ES-I3 (cell line): Measurements from ENCODE around the gene FASN.
A peak's percentile ranks its signal among the peaks of the same experiment; 100 is the strongest.
"Not testable (repeated sequence)": the region's sequence is repeated elsewhere in the genome, so short reads cannot be mapped to it uniquely, and the experiment has no call there.

ENCODE experiments used
- H3K36me3 ChIP-seq: 2 replicates; pipeline ENCODE4 v1.6.1; 2013; ENCODE audit warnings: mild to moderate bottlenecking, low read length, control low read depth, moderate library complexity; ENCODE audit not compliant: insufficient read depth
- H3K4me1 ChIP-seq: 2 replicates; pipeline ENCODE4 v1.6.1; 2013; ENCODE audit warnings: mild to moderate bottlenecking, control low read depth, low read length; ENCODE audit not compliant: insufficient read depth
- H3K9ac ChIP-seq: 2 replicates; pipeline ENCODE4 v1.6.1; 2013; ENCODE audit warnings: low read depth, mild to moderate bottlenecking, low read length, moderate library complexity
- H3K9me3 ChIP-seq: 2 replicates; pipeline ENCODE4 v1.6.1; 2013; ENCODE audit warnings: mild to moderate bottlenecking, low read length, moderate library complexity; ENCODE audit not compliant: control insufficient read depth, insufficient read depth

Gene FASN

DNA sequence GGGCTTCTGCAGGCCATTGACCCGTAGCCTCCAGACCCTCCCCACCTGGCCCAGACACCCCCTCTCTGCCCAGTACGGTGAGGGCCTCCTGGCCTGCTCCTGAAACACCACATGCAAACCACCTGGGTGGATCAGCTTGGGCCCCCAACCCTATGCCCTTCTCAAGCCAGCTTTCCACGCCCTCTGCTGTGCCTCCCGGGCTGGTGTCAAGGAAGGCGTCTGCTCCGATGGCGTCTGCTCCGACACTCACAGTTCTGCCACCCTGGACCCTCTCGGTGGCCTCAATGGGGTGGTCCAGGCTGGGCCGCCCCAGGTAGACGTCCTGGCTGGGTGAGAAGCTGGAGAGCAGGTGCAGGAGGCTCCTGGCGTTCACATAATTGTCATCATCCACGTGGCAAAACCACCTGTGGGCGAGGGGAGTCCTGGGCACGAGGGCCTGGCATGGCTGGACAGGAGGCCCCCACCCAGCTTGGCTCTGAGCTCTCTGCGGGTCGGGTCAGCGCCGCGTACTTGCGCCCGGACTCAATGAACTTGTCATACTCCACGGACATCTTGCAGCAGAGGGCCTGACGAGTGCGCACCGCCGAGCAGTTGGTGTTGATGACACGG, 47.8 kb downstream of the FASN start:
- Histone ChIP-seq H3K9me3 (no peaks in the 10 kb centered on the region), H3K36me3 (peaks cover 5% of the 10 kb centered on the region), H3K4me1 (no peaks in the 10 kb centered on the region; the same call in 1 of the 2 replicates), H3K9ac (peak overlapping the region; percentile 64; the same call in 1 of the 2 replicates)

GRCh38 chr17:82049521-82049971, 48.5 kb downstream of the FASN start:
- Histone ChIP-seq H3K36me3 (peaks cover 2% of the 10 kb centered on the region; the same call in 1 of the 2 replicates), H3K4me1 (no peaks in the 10 kb centered on the region; the same call in 1 of the 2 replicates), H3K9ac (no peak overlapping the region), H3K9me3 (no peaks in the 10 kb centered on the region)

GRCh38 chr17:82049106-82049505, 48.9 kb downstream of the FASN start:
- Histone ChIP-seq H3K9ac (no peak overlapping the region), H3K36me3 (peaks cover 2% of the 10 kb centered on the region; the same call in 1 of the 2 replicates), H3K4me1 (no peaks in the 10 kb centered on the region; the same call in 1 of the 2 replicates), H3K9me3 (no peaks in the 10 kb centered on the region)

DNA sequence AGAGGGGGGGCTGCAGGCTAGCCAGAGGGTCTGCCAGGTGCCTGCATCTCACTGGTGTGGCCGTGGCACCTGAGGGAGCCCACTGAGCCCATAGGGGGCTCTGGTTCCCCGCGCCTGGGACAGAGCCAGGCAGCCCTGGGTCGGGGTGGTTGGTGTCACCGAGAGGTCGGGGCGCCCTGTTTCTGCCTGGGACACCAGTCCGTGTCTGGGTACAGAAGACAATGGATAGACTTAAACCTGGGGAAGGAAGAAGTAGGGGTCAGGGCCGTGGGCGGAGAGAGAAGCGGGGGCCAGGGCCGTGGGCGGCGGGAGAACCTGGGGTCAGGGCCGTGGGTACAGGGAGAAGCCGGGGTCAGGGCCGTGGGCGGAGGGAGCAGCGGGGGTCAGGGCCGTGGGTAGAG, 49.5 kb downstream of the FASN start:
- no peak overlapping the region for H3K9ac ChIP-seq
- peaks cover 5% of the 10 kb centered on the region; the same call in 1 of the 2 replicates for H3K4me1 ChIP-seq
- H3K9me3 ChIP-seq: no peaks in the 10 kb centered on the region
- H3K36me3 ChIP-seq: peaks cover 2% of the 10 kb centered on the region; the same call in 1 of the 2 replicates

DNA sequence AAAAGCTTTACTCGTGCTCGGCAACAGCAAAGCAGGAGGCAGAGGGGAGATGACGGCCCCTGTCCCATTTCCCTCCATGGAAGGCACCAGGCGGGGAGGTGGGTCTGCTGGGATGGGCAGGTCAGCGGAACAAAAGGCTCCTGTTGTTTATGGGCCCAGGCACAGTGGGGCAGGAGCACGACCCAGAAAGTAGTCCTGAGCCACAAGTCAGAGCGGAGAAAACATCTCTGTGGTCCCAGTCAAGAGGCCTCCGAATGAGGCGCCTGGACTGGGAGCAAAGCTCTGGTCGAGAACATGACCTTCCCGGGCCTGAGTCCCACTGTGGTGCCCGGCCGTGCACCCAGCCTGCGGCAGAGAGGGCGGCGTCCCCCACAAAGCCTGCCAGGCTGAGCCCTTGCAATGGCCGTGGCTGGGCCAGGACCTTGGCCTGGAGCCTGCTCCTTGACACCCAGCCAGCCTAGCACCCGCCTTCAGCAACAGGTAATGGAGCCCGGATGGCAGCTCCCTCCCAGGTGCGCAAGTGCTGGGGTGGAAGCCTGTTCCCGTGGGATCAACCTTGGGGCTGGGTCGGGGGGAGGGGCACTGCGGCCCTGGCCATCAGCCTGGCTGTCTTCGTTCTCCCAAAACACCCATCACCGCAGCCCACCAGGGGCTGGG, 50.0 kb downstream of the FASN start:
- H3K9me3 ChIP-seq: no peaks in the 10 kb centered on the region
- peaks cover 2% of the 10 kb centered on the region; the same call in 1 of the 2 replicates for H3K36me3 ChIP-seq
- H3K4me1 ChIP-seq: peaks cover 10% of the 10 kb centered on the region; the same call in 1 of the 2 replicates
- no peak overlapping the region for H3K9ac ChIP-seq

DNA sequence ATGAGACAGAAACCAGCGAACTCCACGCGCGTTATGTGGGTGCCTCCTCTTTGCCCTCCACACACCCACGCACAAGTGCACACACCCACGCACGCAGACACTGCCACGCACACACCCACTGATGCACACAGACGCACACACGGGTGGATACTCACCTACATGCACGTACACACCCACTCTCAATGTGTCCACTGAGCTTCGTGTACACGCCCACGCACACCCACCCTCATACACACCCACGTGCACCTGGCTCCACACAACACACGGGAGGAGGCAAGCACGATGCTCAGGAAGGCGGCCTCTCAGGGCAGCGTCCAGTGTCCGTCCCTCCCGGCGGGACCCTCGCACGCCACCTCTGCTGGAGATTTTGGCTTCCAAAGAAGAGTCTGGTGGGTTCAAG, 50.7 kb downstream of the FASN start:
- peaks cover 13% of the 10 kb centered on the region; the same call in 1 of the 2 replicates for H3K4me1 ChIP-seq
- H3K9ac ChIP-seq: no peak overlapping the region
- no peaks in the 10 kb centered on the region for H3K9me3 ChIP-seq
- H3K36me3 ChIP-seq: peaks cover 2% of the 10 kb centered on the region; the same call in 1 of the 2 replicates

- peaks cover 13% of the 10 kb centered on the region; the same call in 1 of the 2 replicates for H3K4me1 ChIP-seq
- H3K9me3 ChIP-seq: no peaks in the 10 kb centered on the region
- peaks cover 2% of the 10 kb centered on the region; the same call in 1 of the 2 replicates for H3K36me3 ChIP-seq
- H3K9ac ChIP-seq: no peak overlapping the region
These were observed 51.1 kb downstream of the FASN start for GRCh38 chr17:82046903-82047302.

DNA sequence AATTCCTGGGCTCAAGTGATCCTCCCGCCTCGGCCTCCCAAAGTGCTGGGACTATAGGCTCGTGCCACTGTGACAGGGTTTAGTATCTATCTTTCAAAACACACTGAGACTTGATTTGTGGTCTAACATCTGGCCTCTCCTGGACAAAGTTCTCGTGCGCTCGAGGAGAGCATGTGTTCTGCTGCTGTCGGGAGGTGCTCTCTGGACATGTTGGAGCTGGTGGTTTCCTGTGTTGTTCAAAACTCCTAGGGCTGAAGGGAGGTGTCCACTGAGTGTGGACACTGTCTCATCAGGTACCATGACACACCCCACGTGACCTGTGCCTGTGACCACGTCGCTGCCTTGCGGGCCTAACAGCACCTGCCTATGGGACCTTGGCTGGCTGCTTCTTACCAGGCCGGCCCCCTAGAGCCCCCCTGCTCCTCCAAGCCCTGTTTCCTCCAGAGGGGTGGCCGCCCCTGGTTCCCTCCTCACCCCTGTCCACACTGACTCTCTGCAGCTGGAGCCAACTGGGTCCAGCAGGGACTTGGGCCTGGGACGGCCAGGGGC, 52.0 kb downstream of the FASN start:
- H3K4me1 ChIP-seq: peaks cover 13% of the 10 kb centered on the region; the same call in 1 of the 2 replicates
- H3K9ac ChIP-seq: no peak overlapping the region
- H3K9me3 ChIP-seq: no peaks in the 10 kb centered on the region
- H3K36me3 ChIP-seq: peaks cover 2% of the 10 kb centered on the region; the same call in 1 of the 2 replicates

DNA sequence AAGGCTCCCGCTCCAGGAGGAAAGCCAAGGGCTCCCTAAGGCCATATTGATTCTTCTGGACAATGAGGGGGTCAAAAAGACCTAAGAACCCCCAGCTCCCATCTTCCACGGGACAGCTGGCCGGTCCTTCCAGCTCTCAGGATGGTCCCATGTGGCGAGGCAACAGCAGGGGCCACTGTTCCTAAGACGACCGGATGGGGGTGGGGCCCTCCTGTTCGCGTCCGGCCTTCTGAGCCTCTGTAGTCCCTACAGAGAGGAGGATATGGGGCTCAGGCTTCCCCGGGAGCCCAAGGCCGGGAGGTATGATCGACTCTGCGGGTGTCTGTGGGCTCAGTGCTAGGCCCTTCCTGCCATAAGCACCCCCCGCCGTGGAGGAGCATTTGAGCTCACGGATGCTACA, 54.5 kb downstream of the FASN start:
- Histone ChIP-seq H3K9ac (no peak overlapping the region), H3K4me1 (peaks cover 13% of the 10 kb centered on the region; the same call in 1 of the 2 replicates), H3K9me3 (no peaks in the 10 kb centered on the region), H3K36me3 (peaks cover 2% of the 10 kb centered on the region; the same call in 1 of the 2 replicates)

DNA sequence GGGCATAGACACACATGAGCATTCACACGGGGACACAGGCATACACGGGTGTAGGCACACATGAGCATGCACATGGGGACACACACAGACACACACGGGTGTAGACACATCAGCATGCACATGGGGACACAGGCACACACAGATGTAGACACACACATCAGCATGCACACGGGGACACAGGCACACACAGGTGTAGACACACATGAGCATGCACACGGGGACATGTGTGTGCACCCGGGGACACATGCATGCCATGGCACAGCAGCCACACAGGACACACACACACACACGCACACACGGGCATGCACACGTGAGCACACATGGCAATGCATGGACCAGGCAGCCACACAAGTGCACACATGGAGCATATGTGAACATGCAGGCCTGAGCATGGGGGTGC, 55.4 kb downstream of the FASN start:
- peaks cover 13% of the 10 kb centered on the region; the same call in 1 of the 2 replicates for H3K4me1 ChIP-seq
- no peaks in the 10 kb centered on the region for H3K9me3 ChIP-seq
- no peaks in the 10 kb centered on the region for H3K36me3 ChIP-seq
- no peak overlapping the region for H3K9ac ChIP-seq

GRCh38 chr17:82041144-82041814, 56.8 kb downstream of the FASN start:
- no peak overlapping the region for H3K9ac ChIP-seq

DNA sequence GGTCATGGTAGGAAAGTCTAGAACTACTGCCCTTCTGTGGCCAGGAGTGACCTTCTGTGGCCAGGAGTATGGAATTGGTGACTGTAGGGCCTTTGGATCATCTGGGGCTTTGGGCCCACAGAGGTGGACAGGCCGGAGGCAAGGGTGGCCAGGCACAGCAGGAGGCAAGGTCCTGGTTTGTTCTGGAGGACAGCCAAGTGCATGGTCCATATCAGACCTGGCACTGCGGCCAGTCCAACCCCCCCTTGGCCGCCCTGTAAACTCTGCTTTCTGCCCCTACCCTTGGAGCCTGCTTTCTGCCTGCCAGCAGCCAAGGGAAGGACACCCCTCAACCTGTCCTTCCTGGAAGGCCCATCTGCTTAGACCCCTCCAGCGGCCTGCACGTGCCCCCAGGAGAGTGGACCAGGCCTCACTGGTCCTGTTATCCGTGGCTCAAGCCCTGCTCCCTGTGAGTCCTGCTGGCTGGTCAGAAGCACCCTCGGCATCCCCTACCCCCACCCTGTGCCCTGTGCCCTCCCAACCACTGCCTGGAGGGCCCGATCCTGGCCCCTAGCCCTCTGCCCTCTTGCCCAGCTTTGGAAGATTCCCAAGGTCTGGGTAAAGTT, 58.2 kb downstream of the FASN start:
- Histone ChIP-seq H3K9me3 (no peaks in the 10 kb centered on the region), H3K9ac (no peak overlapping the region), H3K36me3 (no peaks in the 10 kb centered on the region), H3K4me1 (peaks cover 13% of the 10 kb centered on the region; the same call in 1 of the 2 replicates)

More at GRCh38 chr17:82041144-82041814, 56.8 kb downstream of the FASN start:
- peaks cover 13% of the 10 kb centered on the region; the same call in 1 of the 2 replicates for H3K4me1 ChIP-seq
- H3K9me3 ChIP-seq: no peaks in the 10 kb centered on the region
- no peaks in the 10 kb centered on the region for H3K36me3 ChIP-seq

GRCh38 chr17:82038796-82039409, 59.1 kb downstream of the FASN start:
- H3K9me3 ChIP-seq, H3K9ac ChIP-seq, H3K36me3 ChIP-seq: not testable (repeated sequence)
- peaks cover 11% of the 10 kb centered on the region; the same call in 1 of the 2 replicates for H3K4me1 ChIP-seq
